Astrocyte of the cerebellum (primary cell): ENCODE data around the gene LRRC49.
"Not testable (repeated sequence)": the region's sequence is repeated elsewhere in the genome, so short reads cannot be mapped to it uniquely, and the experiment has no call there.

Source experiments
- DNase-seq: peaks from one replicate; pipeline ENCODE4 v3.0.0-alpha.2; 2011; ENCODE audit warnings: low read depth
- H3K4me3 ChIP-seq: 2 replicates; pipeline ENCODE4 v1.5.1; 2011; ENCODE audit warnings: mild to moderate bottlenecking, low read depth, low read length, moderate library complexity
- CTCF ChIP-seq: IDR thresholded peaks from 2 replicates; pipeline ENCODE4 v1.5.1; 2012; ENCODE audit warnings: low read length, low read depth, moderate library complexity, mild to moderate bottlenecking; ENCODE audit errors: missing control alignments
- in situ Hi-C: cut with HindIII; loops from 2 replicates; pipeline ENCODE4 v1.10.0; 2017; ENCODE audit warnings: low sequenced_read_pairs

Gene LRRC49

GRCh38 chr15:71013446-71013845, 120.8 kb downstream of the LRRC49 start:
- DNase-seq: no peak
- H3K4me3 ChIP-seq: no peak overlapping the region
- in situ Hi-C loops: no loop called here
- no peak for TF ChIP-seq CTCF

- TF ChIP-seq CTCF: no peak
- no peak overlapping the region for H3K4me3 ChIP-seq
- in situ Hi-C loops: no loop called here
- DNase-seq: no peak
Measured at GRCh38 chr15:71015342-71015741, 122.7 kb downstream of the LRRC49 start.

- DNase-seq, in situ Hi-C loops, H3K4me3 ChIP-seq: not testable (repeated sequence)
Measured at GRCh38 chr15:71031232-71031631, 138.6 kb downstream of the LRRC49 start.

- DNase-seq, in situ Hi-C loops, H3K4me3 ChIP-seq: not testable (repeated sequence)
Measured at GRCh38 chr15:71035478-71035877, 142.9 kb downstream of the LRRC49 start.

- DNase-seq: no peak
- no peak overlapping the region for H3K4me3 ChIP-seq
- TF ChIP-seq CTCF: no peak
- in situ Hi-C loops: no loop called here
Measured at GRCh38 chr15:71042356-71042922, 149.8 kb downstream of the LRRC49 start.

GRCh38 chr15:71043373-71043772, 150.7 kb downstream of the LRRC49 start:
- no peak overlapping the region for H3K4me3 ChIP-seq
- in situ Hi-C loops: no loop called here
- no peak for TF ChIP-seq CTCF
- DNase-seq: no peak

GRCh38 chr15:71044006-71044405, 151.4 kb downstream of the LRRC49 start:
- in situ Hi-C loops: no loop called here
- no peak for DNase-seq
- no peak for TF ChIP-seq CTCF
- H3K4me3 ChIP-seq: no peak overlapping the region

GRCh38 chr15:71046146-71046545, 153.5 kb downstream of the LRRC49 start:
- in situ Hi-C loops, H3K4me3 ChIP-seq, DNase-seq: not testable (repeated sequence)
